Right renal cortex interstitium (tissue), 3 donors: Measurements from ENCODE around the gene ENC1. TPM values are rescaled to one million over a fixed set of nuclear protein-coding genes. Genes with fewer than 3 reads are reported as not detected.

ENCODE experiments used
- polyA plus RNA-seq, 3 donors: library from polyadenylated mRNA; unstranded; fragments of 120-200 nt; gene quantifications; one replicate each; pipeline ENCODE4 v1.2.1, GENCODE V29; 2013; ENCODE audit not compliant: insufficient read length in 3 of 3

The ENC1 gene
- polyA plus RNA-seq, 3 donors = 62.5 to 72.9 (median 65.1) TPM

Other genes starting within 250 kb of the ENC1 start
- 100 to 1,000 TPM; 152 to 171 (median 160) TPM for gene HEXB, start 44.5 kb upstream of the ENC1 start, polyA plus RNA-seq
- gene GFM2, start 126.4 kb upstream of the ENC1 start, polyA plus RNA-seq = 10 to 100 TPM; 53.3 to 55.0 (median 53.5) TPM
- gene NSA2, start 126.5 kb upstream of the ENC1 start, polyA plus RNA-seq = 100 to 1,000 TPM; 262 to 326 (median 286) TPM
- gene FAM169A, start 225.7 kb upstream of the ENC1 start, polyA plus RNA-seq = 10 to 100 TPM; 16.7 to 22.9 (median 20.3) TPM